NCI-H774 (cell line): ENCODE data around the gene TH.
"Not testable (repeated sequence)": the region's sequence is repeated elsewhere in the genome, so short reads cannot be mapped to it uniquely, and the experiment has no call there.

Source experiments
- DNase-seq: peaks from one replicate; lab custom pipeline; 2025; lab: John Stamatoyannopoulos, UW

Gene TH

GRCh38 chr11:2129699-2130366 lies 41.8 kb downstream of the TH start:
- no peak for DNase-seq

- no peak for DNase-seq
Measured at GRCh38 chr11:2129308-2129698, 42.3 kb downstream of the TH start.

- DNase-seq = no peak
Measured at GRCh38 chr11:2128511-2129307, 42.9 kb downstream of the TH start.

GRCh38 chr11:2128130-2128510 lies 43.5 kb downstream of the TH start:
- no peak for DNase-seq

GRCh38 chr11:2127482-2128129 lies 44.0 kb downstream of the TH start:
- no peak for DNase-seq

- no peak for DNase-seq
Measured at GRCh38 chr11:2126520-2127085, 45.0 kb downstream of the TH start.

- not testable (repeated sequence) for DNase-seq
Measured at GRCh38 chr11:2124736-2125484, 46.7 kb downstream of the TH start.

- no peak for DNase-seq
Measured at GRCh38 chr11:2123628-2123960, 48.0 kb downstream of the TH start.

GRCh38 chr11:2122907-2123627 lies 48.5 kb downstream of the TH start:
- DNase-seq = no peak

GRCh38 chr11:2122222-2122906 lies 49.3 kb downstream of the TH start:
- DNase-seq = no peak

GRCh38 chr11:2121227-2122130 lies 50.1 kb downstream of the TH start:
- DNase-seq = no peak

- DNase-seq = no peak
Measured at GRCh38 chr11:2120359-2121100, 51.1 kb downstream of the TH start.

GRCh38 chr11:2118677-2119076 lies 52.9 kb downstream of the TH start:
- DNase-seq = no peak

- DNase-seq = no peak
Measured at GRCh38 chr11:2116680-2117079, 54.9 kb downstream of the TH start.

- DNase-seq = no peak
Measured at GRCh38 chr11:2115308-2115707, 56.3 kb downstream of the TH start.

GRCh38 chr11:2114430-2115241 lies 57.0 kb downstream of the TH start:
- DNase-seq = no peak
